HepG2 (cell line): ENCODE results near the gene ZCCHC17. TPM values are rescaled to one million over a fixed set of nuclear protein-coding genes. Genes with fewer than 3 reads are reported as not detected.

Experiments used
- ATF3 ChIP-seq: sonication (generic); formaldehyde crosslinking; IDR thresholded peaks from 2 replicates; pipeline ENCODE4 v1.4.0; 2020; ENCODE audit warnings: missing genetic modification reagents
- BRCA1 ChIP-seq: sonication (generic); formaldehyde crosslinking; IDR thresholded peaks from 2 replicates; pipeline ENCODE4 v1.4.0; 2020; ENCODE audit warnings: missing genetic modification reagents
- CEBPZ ChIP-seq: IDR thresholded peaks from 2 replicates; pipeline ENCODE4 v1.6.1; 2012; ENCODE audit warnings: low read length, improper control_type of control experiment
- DZIP1 ChIP-seq: sonication (generic); formaldehyde crosslinking; IDR thresholded peaks from 2 replicates; pipeline ENCODE4 v1.5.0; 2020; ENCODE audit warnings: mild to moderate bottlenecking, missing genetic modification reagents
- FUBP1 ChIP-seq: sonication (generic); formaldehyde crosslinking; IDR thresholded peaks from 2 replicates; pipeline ENCODE4 v1.5.1; 2020; ENCODE audit warnings: missing genetic modification reagents, mild to moderate bottlenecking, borderline replicate concordance
- MAFK ChIP-seq, 2 experiments: IDR thresholded peaks in 1 of 2; conservative IDR thresholded peaks in 1 of 2; 2 replicates each; pipeline ENCODE4 v1.6.1; 2011; ENCODE audit warnings: improper control_type of control experiment in 2 of 2, low read length in 2 of 2
- NFE2L2 ChIP-seq: fragments of 150-350 bp; IDR thresholded peaks from 2 replicates; pipeline ENCODE4 v1.6.1; 2014; ENCODE audit warnings: low read length
- PBX3 ChIP-seq: sonication (generic); formaldehyde crosslinking; IDR thresholded peaks from 2 replicates; pipeline ENCODE4 v1.8.1; 2023; ENCODE audit warnings: missing genetic modification reagents, inconsistent platforms, borderline replicate concordance
- PHF5A ChIP-seq: IDR thresholded peaks from one replicate; pipeline ENCODE4 v1.6.1; 2018; ENCODE audit warnings: low read depth, missing genetic modification reagents; ENCODE audit not compliant: unreplicated experiment
- RFXAP ChIP-seq: sonication (generic); formaldehyde crosslinking; IDR thresholded peaks from 2 replicates; pipeline ENCODE4 v1.4.0; 2020; ENCODE audit warnings: missing genetic modification reagents, borderline replicate concordance
- TRIM24 ChIP-seq: sonication (generic); formaldehyde crosslinking; IDR thresholded peaks from 2 replicates; pipeline ENCODE4 v1.8.0; 2022; ENCODE audit warnings: mild to moderate bottlenecking, missing genetic modification reagents
- ZFP36L2 ChIP-seq: sonication (generic); formaldehyde crosslinking; IDR thresholded peaks from 2 replicates; pipeline ENCODE4 v1.4.0; 2020; ENCODE audit warnings: missing genetic modification reagents
- ZNF136 ChIP-seq: sonication (generic); formaldehyde crosslinking; IDR thresholded peaks from 2 replicates; pipeline ENCODE4 v1.8.1; 2022; ENCODE audit warnings: low read depth, mild to moderate bottlenecking, moderate library complexity, missing genetic modification reagents
- ZNF180 ChIP-seq: sonication (generic); formaldehyde crosslinking; IDR thresholded peaks from 2 replicates; pipeline ENCODE4 v1.4.0; 2020; ENCODE audit warnings: low read depth, missing genetic modification reagents, borderline replicate concordance
- ZNF33A ChIP-seq: sonication (generic); formaldehyde crosslinking; IDR thresholded peaks from 2 replicates; pipeline ENCODE4 v1.5.1; 2020; ENCODE audit warnings: missing genetic modification reagents, mild to moderate bottlenecking, moderate library complexity, borderline replicate concordance
- ZUFSP ChIP-seq: sonication (generic); formaldehyde crosslinking; IDR thresholded peaks from 2 replicates; pipeline ENCODE4 v1.9.0; 2021; ENCODE audit warnings: missing genetic modification reagents, mild to moderate bottlenecking, borderline replicate concordance
- polyA plus RNA-seq, 8 experiments: library from polyadenylated mRNA; depleted of rRNA in 3 of 8; stranded (reverse) in 7 of 8; unstranded in 1 of 8; fragments of >200 nt; fragmentation: Illumina TruSeq in 4 of 8; extraction: Trizol in 4 of 8; gene quantifications; 2 replicates each; pipeline versions ENCODE4 v1.2.1 to v1.2.3, GENCODE V29; 2011 to 2016; ENCODE audit warnings: low read depth in 4 of 8, missing spikeins in 1 of 8, mixed read lengths in 1 of 8; ENCODE audit not compliant: insufficient read depth in 1 of 8
- total RNA-seq, 5 experiments: library from RNA; depleted of rRNA; stranded (reverse); fragments of >200 nt; fragmentation: Illumina TruSeq; extraction: Trizol; gene quantifications; 2 replicates each; pipeline ENCODE4 v1.2.3, GENCODE V29; 2016; ENCODE audit warnings: low read depth in 1 of 5

The ZCCHC17 gene
- total and polyA plus RNA-seq, 2 of the 13 experiments (the other 11 are each of a cell fraction or from before 2014, with no cell fraction given) = 20.5 to 53.0 TPM

GRCh38 chr1:31394584-31395193 is 97.9 kb downstream of the ZCCHC17 start (continued):
- no peak for TF ChIP-seq DZIP1 (CRISPR knock-in tag)
- TF ChIP-seq ZNF136 = no peak
- TF ChIP-seq CEBPZ = no peak
- 0 out of 2 replicates have a peak, but pooled peaks have one; percentile 48 for TF ChIP-seq FUBP1
- no peak for TF ChIP-seq ATF3 (CRISPR knock-in tag)
- TF ChIP-seq MAFK (conservative IDR thresholded peaks at IDR 0.05 in 1 of 2, IDR thresholded peaks at IDR 0.05 in 1 of 2; ENCODE audit: low read length in 2 of 2) = no peak
- TF ChIP-seq NFE2L2 = no peak
- no peak for TF ChIP-seq TRIM24
- no peak for TF ChIP-seq ZUFSP
- TF ChIP-seq BRCA1 (CRISPR knock-in tag) = no peak
- no peak for TF ChIP-seq ZNF33A
- TF ChIP-seq RFXAP = no peak
- TF ChIP-seq ZFP36L2 (CRISPR knock-in tag) = no peak
- TF ChIP-seq ZNF180 (CRISPR knock-in tag) = no peak
- peak; percentile 60 for TF ChIP-seq PHF5A (CRISPR knock-in tag)
- TF ChIP-seq PBX3 (CRISPR knock-in tag) = no peak
